ENCODE measurements around the gene ARMC6.
"Not testable (repeated sequence)": the region's sequence is repeated elsewhere in the genome, so short reads cannot be mapped to it uniquely, and the experiment has no call there.

Gene ARMC6

DNA sequence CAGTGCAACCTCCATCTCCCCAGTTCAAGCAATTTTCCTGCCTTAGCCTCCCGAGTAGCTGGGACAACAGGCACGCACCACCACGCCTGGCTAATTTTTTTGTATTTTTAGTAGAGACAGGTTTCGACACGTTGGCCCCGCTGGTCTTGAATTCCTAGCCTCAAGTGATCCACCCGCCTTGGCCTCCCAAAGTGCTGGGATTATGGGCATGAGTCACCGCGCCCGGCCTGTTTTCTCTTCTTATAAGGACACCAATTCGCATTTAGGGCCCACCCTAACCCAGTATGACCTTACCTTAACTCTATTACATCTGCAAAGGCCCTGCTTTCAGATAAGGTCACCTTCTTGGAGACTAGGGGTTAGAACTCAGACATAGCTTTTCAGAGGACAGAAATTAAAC is 69.8 kb downstream of the ARMC6 start:
- DNase-seq (ENCODE audit: low read depth) = no peak
- TF ChIP-seq, protein P1, sequence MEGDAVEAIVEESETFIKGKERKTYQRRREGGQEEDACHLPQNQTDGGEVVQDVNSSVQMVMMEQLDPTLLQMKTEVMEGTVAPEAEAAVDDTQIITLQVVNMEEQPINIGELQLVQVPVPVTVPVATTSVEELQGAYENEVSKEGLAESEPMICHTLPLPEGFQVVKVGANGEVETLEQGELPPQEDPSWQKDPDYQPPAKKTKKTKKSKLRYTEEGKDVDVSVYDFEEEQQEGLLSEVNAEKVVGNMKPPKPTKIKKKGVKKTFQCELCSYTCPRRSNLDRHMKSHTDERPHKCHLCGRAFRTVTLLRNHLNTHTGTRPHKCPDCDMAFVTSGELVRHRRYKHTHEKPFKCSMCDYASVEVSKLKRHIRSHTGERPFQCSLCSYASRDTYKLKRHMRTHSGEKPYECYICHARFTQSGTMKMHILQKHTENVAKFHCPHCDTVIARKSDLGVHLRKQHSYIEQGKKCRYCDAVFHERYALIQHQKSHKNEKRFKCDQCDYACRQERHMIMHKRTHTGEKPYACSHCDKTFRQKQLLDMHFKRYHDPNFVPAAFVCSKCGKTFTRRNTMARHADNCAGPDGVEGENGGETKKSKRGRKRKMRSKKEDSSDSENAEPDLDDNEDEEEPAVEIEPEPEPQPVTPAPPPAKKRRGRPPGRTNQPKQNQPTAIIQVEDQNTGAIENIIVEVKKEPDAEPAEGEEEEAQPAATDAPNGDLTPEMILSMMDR (conservative IDR thresholded peaks at IDR 0.05; ENCODE audit: low read length) = no peak
- H3K4me3 ChIP-seq (ENCODE audit: low read length) = no peak overlapping the region

DNA sequence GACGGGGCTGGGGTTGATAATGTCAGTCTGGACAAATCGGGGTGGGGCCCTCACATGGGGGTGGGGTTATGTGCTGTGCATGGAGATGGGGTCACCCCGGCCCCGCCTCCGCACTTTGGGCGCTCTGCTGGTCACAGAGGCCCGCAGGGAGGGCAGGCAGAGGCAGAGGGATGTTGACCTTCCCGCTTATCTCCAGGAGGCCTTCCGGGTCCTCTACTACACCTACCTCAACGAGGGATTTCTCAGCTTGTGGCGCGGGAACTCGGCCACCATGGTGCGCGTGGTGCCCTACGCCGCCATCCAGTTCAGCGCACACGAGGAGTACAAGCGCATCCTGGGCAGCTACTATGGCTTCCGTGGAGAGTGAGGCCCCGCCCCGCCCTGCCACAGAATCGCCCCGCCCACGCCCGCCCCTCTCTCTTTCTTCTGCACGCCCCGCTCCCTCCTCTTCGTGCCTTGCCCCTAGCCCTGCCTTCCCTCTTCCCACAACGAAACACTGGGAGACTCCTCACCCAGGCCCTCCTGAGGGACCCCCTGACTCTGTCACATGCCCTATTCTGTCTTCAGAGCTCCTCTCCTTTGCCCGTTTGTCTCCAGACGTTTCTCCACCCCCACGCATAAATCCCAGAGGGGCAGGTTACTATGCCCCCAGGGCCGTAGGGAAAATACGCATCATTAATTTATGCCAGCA is 72.1 kb downstream of the ARMC6 start:
- DNase-seq (ENCODE audit: low read depth) = peak; percentile 31
- TF ChIP-seq, protein P1 (conservative IDR thresholded peaks at IDR 0.05; ENCODE audit: low read length) = no peak
- peak overlapping the region; percentile 51 for H3K4me3 ChIP-seq (ENCODE audit: low read length)

DNA sequence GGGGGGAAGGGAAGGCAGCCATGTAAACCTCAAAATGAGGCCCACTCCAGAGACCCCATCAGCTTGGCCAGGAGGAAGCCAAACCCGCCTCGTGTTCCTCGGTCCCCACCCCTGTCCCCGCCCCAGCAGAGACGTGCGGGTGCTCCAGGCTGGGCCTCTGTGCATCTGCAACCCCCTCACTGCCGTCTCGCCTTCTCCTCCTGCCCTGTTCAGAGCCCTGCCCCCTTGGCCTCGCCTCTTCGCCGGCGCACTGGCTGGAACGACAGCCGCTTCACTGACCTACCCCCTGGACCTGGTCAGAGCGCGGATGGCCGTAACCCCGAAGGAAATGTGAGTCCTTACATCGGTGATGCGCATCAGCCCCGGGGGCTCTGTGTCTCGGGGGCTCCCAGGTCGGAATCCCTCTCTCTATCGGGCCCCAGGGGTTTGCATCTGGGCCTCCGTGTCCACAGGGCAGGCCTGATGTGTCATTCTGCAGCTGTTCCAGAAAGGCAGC is 72.7 kb downstream of the ARMC6 start:
- H3K4me3 ChIP-seq (ENCODE audit: low read length) = peak overlapping the region; percentile 51
- DNase-seq (ENCODE audit: low read depth) = no peak
- TF ChIP-seq, protein P1 (conservative IDR thresholded peaks at IDR 0.05; ENCODE audit: low read length) = no peak

DNA sequence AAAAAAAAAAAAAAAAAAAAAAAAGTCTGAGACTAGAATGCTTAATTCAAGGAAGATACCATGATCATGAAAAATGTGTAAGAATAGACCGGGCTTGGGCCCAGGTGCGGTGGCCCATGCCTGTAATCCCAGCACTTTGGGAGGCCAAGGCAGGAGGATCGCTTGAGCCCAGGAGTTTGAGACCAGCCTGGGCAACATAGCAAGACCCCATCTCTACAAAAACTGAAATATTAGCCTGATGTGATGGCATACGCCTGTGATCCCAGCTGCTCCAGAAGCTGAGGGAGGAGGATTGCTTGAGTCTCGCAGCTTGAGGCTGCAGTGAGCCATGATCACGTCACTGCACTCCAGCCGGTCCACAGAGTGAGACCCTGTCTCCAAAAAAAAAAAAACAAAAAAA is 73.5 kb downstream of the ARMC6 start:
- not testable (repeated sequence) for H3K4me3 ChIP-seq (ENCODE audit: low read length); DNase-seq (ENCODE audit: low read depth)

DNA sequence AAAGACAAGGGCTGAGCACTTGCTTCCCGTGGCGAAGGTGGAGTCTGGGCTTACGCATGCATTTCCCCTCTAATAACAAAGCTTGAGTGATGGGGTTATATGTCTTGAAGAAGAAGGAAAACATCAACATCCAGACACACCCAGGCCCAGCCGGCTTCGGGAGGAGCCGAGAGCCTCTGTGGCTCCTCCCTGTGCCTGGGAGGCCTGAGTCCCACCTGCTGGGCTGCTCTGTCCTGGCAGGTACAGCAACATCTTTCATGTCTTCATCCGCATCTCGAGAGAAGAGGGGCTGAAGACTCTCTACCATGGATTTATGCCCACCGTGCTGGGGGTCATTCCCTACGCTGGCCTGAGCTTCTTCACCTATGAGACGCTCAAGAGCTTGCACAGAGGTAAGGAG is 74.3 kb downstream of the ARMC6 start:
- no peak for DNase-seq (ENCODE audit: low read depth)
- H3K4me3 ChIP-seq (ENCODE audit: low read length) = no peak overlapping the region
- TF ChIP-seq, protein P1 (conservative IDR thresholded peaks at IDR 0.05; ENCODE audit: low read length) = no peak
